ENCODE results near the gene INPP5A. TPM values are rescaled to one million over a fixed set of nuclear protein-coding genes. Genes with fewer than 3 reads are reported as not detected.

INPP5A gene
- total RNA-seq, 4 donors from 2014 or later = 16.9 to 58.2 (median 29.5) TPM

GRCh38 chr10:132705173-132705572, 167.6 kb downstream of the INPP5A start:
- no peak for TF ChIP-seq POLR2A (IDR thresholded peaks at IDR 0.05)
- TF ChIP-seq, protein P1, sequence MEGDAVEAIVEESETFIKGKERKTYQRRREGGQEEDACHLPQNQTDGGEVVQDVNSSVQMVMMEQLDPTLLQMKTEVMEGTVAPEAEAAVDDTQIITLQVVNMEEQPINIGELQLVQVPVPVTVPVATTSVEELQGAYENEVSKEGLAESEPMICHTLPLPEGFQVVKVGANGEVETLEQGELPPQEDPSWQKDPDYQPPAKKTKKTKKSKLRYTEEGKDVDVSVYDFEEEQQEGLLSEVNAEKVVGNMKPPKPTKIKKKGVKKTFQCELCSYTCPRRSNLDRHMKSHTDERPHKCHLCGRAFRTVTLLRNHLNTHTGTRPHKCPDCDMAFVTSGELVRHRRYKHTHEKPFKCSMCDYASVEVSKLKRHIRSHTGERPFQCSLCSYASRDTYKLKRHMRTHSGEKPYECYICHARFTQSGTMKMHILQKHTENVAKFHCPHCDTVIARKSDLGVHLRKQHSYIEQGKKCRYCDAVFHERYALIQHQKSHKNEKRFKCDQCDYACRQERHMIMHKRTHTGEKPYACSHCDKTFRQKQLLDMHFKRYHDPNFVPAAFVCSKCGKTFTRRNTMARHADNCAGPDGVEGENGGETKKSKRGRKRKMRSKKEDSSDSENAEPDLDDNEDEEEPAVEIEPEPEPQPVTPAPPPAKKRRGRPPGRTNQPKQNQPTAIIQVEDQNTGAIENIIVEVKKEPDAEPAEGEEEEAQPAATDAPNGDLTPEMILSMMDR (IDR thresholded peaks at IDR 0.05) = no peak
- WGBS, 2 donors = 82% methylated on average over 2 of the region's 15 CpGs; no CpG with 5 or more reads in 1 of the 2 donors
- Histone ChIP-seq H3K9me3 (peaks cover 0 to 19% (median 14%) of the 10 kb centered on the region in 3 donors), H3K36me3 (peaks cover 0 to 81% (median 7%) of the 10 kb centered on the region in 3 donors), H3K27ac (no peak overlapping the region), H3K4me3 (no peak overlapping the region), H3K27me3 (no peaks in the 10 kb centered on the region), H3K4me1 (peaks cover 0 to 9% (median 0%) of the 10 kb centered on the region in 3 donors)
- no peak for DNase-seq
- intact Hi-C loops (cut with DNase I) = no loop called here

DNA sequence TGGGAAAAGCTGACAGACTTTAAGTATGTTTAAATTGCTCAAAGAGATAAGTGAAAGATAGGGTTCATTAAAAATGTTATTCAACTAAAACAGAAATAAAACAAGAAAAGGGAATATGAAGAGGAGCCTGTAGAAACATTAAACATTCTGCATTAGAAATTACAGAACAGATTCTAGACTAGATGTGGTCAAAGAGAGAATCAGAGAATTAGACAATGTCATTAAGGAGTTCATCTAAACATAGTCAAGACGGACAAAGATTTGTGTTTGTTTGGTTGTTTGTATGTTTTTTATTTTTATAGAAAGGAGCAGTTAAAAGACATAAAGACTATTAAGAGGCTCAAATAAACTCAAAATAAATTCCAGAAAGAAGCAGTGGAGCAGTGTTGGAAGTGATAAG, 168.4 kb downstream of the INPP5A start:
- H3K9me3 ChIP-seq = peaks cover 0 to 19% (median 14%) of the 10 kb centered on the region in 3 donors
- intact Hi-C loops (cut with DNase I) = no loop called here
- H3K27ac ChIP-seq = no peak overlapping the region
- peaks cover 0 to 81% (median 8%) of the 10 kb centered on the region in 3 donors for H3K36me3 ChIP-seq
- TF ChIP-seq, protein P1 (IDR thresholded peaks at IDR 0.05) = no peak
- no peak for TF ChIP-seq POLR2A (IDR thresholded peaks at IDR 0.05)
- WGBS, 2 donors = 94% methylated on average over 1 of the region's 1 CpG
- no peaks in the 10 kb centered on the region for H3K27me3 ChIP-seq
- no peak overlapping the region for H3K4me3 ChIP-seq
- DNase-seq = no peak
- H3K4me1 ChIP-seq = peaks cover 0 to 4% (median 0%) of the 10 kb centered on the region in 3 donors

DNA sequence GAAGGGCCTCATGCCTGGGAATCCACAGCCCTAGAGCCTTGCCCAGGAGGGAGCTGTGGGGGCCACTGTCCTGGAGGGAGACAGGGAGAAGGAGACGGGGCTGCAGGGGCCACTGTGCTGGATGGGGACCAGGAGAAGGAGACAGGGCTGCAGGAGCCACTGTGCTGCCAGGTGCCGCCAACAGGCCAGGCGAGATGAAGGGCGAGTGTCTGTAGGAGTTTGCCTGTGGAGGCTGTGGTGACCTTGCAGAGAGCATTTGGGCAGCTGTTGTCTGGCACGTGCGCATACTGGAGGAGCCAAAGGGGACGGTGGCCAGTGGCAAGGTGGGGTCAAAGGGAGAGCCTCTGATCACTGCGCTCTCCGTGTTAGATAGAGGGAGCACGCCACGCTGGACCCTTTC, 169.1 kb downstream of the INPP5A start:
- intact Hi-C loops (cut with DNase I) = no loop called here
- Histone ChIP-seq H3K9me3 (peaks cover 0 to 19% (median 14%) of the 10 kb centered on the region in 3 donors), H3K36me3 (peaks cover 0 to 81% (median 16%) of the 10 kb centered on the region in 3 donors), H3K4me3 (no peak overlapping the region), H3K27me3 (no peaks in the 10 kb centered on the region), H3K27ac (no peak overlapping the region), H3K4me1 (peaks cover 0 to 4% (median 0%) of the 10 kb centered on the region in 3 donors)
- no peak for DNase-seq
- WGBS, 2 donors = 93 to 100% methylated on average over 11 of the region's 11 CpGs
- TF ChIP-seq POLR2A (IDR thresholded peaks at IDR 0.05) = no peak
- TF ChIP-seq, protein P1 (IDR thresholded peaks at IDR 0.05) = no peak

- WGBS, 2 donors = 92 to 96% methylated on average over 5 to 11 of the region's 14 CpGs
- peaks cover 0 to 82% (median 19%) of the 10 kb centered on the region in 3 donors for H3K36me3 ChIP-seq
- peaks cover 0 to 19% (median 14%) of the 10 kb centered on the region in 3 donors for H3K9me3 ChIP-seq
- H3K4me1 ChIP-seq = peaks cover 0 to 4% (median 0%) of the 10 kb centered on the region in 3 donors
- no peak overlapping the region for H3K27ac ChIP-seq
- intact Hi-C loops (cut with DNase I) = no loop called here
- DNase-seq = no peak
- H3K4me3 ChIP-seq = no peak overlapping the region
- H3K27me3 ChIP-seq = no peaks in the 10 kb centered on the region
- no peak for TF ChIP-seq POLR2A (IDR thresholded peaks at IDR 0.05)
- TF ChIP-seq, protein P1 (IDR thresholded peaks at IDR 0.05) = no peak
Observed at GRCh38 chr10:132707121-132707775, 169.7 kb downstream of the INPP5A start.

DNA sequence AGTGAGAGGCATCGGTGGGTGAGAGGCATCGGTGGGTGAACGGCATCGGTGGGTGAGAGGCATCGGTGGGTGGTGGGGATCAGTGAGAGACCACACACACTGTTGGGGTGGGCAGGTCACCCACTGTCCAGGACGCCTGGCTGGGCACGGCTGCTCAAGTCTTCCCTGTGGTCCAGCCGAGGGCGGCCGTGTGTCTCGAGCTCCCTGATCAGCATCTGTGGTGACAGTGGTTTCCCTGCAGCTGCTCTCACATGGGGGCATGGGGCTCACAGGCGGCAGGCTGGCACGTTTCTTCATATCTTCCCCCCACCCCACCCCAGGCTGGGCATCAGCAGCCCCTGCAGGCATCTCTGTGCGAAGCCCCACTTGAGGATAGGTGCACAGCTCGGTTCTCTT, 170.2 kb downstream of the INPP5A start:
- H3K4me1 ChIP-seq = peaks cover 0 to 2% (median 0%) of the 10 kb centered on the region in 3 donors
- no peak for TF ChIP-seq POLR2A (IDR thresholded peaks at IDR 0.05)
- TF ChIP-seq, protein P1 (IDR thresholded peaks at IDR 0.05) = no peak
- peaks cover 0 to 83% (median 19%) of the 10 kb centered on the region in 3 donors for H3K36me3 ChIP-seq
- intact Hi-C loops (cut with DNase I) = no loop called here
- no peaks in the 10 kb centered on the region for H3K27me3 ChIP-seq
- no peak for DNase-seq
- H3K27ac ChIP-seq = no peak overlapping the region
- peaks cover 0 to 19% (median 14%) of the 10 kb centered on the region in 3 donors for H3K9me3 ChIP-seq
- WGBS, 2 donors = 95% methylated on average over 12 of the region's 15 CpGs; no CpG with 5 or more reads in 1 of the 2 donors
- no peak overlapping the region for H3K4me3 ChIP-seq
